Stomach (tissue), 9 donors: Measurements from ENCODE around the gene KRTAP12-4. TPM values are rescaled to one million over a fixed set of nuclear protein-coding genes. Genes with fewer than 3 reads are reported as not detected.
"Not testable (repeated sequence)": the region's sequence is repeated elsewhere in the genome, so short reads cannot be mapped to it uniquely, and the experiment has no call there.

Source experiments
- DNase-seq, 2 donors: peaks; one replicate each; pipeline versions ENCODE4 v3.0.0 to v3.0.0-alpha.2; 2013 to 2019
- H3K27ac ChIP-seq, 5 donors: fragments of 200-600 bp in 4 of 5; sonication (generic) in 4 of 5; one replicate each; pipeline ENCODE4 v1.5.1; 2013 to 2019; ENCODE audit warnings: mild to moderate bottlenecking in 1 of 5, moderate library complexity in 1 of 5
- H3K27me3 ChIP-seq, 3 donors: fragments of 200-600 bp; sonication (generic); one replicate each; pipeline ENCODE4 v1.5.1; 2017 to 2019; ENCODE audit warnings: mixed run types in 1 of 3
- H3K36me3 ChIP-seq, 4 donors: fragments of 200-600 bp; sonication (generic); 1 replicate in 3 of 4; 2 replicates in 1 of 4; pipeline ENCODE4 v1.5.1; 2016 to 2019
- H3K4me1 ChIP-seq, 4 donors: fragments of 200-600 bp; sonication (generic); one replicate each; pipeline ENCODE4 v1.5.1; 2016 to 2019
- H3K4me3 ChIP-seq, 4 donors: fragments of 200-600 bp; sonication (generic) in 3 of 4; one replicate each; pipeline ENCODE4 v1.5.1; 2016 to 2019; ENCODE audit warnings: mild to moderate bottlenecking in 1 of 4
- H3K9me3 ChIP-seq, 4 donors: fragments of 200-600 bp; sonication (generic); one replicate each; pipeline ENCODE4 v1.5.1; 2016 to 2019
- CTCF ChIP-seq, 7 experiments: fragments of 450-650 bp in 4 of 7; fragments of 200-600 bp in 3 of 7; sonication (generic) in 3 of 7; IDR thresholded peaks; one replicate each; pipeline ENCODE4 v1.5.1; 2016 to 2019; ENCODE audit warnings: antibody characterized with exemption in 7 of 7, control low read depth in 2 of 7, mild to moderate bottlenecking in 1 of 7
- EP300 ChIP-seq: sonication (generic); formaldehyde crosslinking; IDR thresholded peaks from one replicate; pipeline ENCODE4 v1.6.1; 2017; ENCODE audit warnings: antibody characterized with exemption
- POLR2A ChIP-seq, 4 donors: fragments of 450-650 bp; IDR thresholded peaks; one replicate each; pipeline ENCODE4 v1.6.1; 2016; ENCODE audit warnings: antibody characterized with exemption in 4 of 4, control low read depth in 2 of 4, mild to moderate bottlenecking in 1 of 4, moderate library complexity in 1 of 4
- POLR2AphosphoS5 ChIP-seq, 3 donors: sonication (generic); formaldehyde crosslinking; IDR thresholded peaks; one replicate each; pipeline ENCODE4 v1.6.1; 2016; ENCODE audit warnings: antibody characterized with exemption in 3 of 3
- WGBS, 5 donors: extraction: QIAGEN DNeasy Blood & Tissue Kit in 3 of 5; methylation state at CpG; one replicate each; pipeline versions ENCODE4 v1.1.5 to v1.1.7; 2013 to 2018; 5-methylcytosine and 5-hydroxymethylcytosine counted together
- intact Hi-C: fragments of 100-400 bp; cut with DNase I; formaldehyde crosslinking; loops from one replicate; pipeline ENCODE4 v1.15.1; 2023; ENCODE audit warnings: low total_unique reads
- polyA plus RNA-seq, 3 donors: library from polyadenylated mRNA; stranded (reverse); fragments of 200-250 nt; gene quantifications; one replicate each; pipeline ENCODE4 v1.2.3, GENCODE V29; 2013
- total RNA-seq, 5 donors: library from RNA; depleted of rRNA; stranded (reverse); fragments of >200 nt; gene quantifications; one replicate each; pipeline versions ENCODE4 v1.1.0 to v1.2.3, GENCODE V29; 2014 to 2016
- donor health status: healthy with polysubstance abuse.
- donor health status: Bipolar disorder and iron deficiency.
- donor health status: healthy.

KRTAP12-4 gene
- total and polyA plus RNA-seq, 8 donors, result not detected

GRCh38 chr21:44612029-44612486, 42.4 kb downstream of the KRTAP12-4 start, which contains the start of gene KRTAP10-8:
Gene KRTAP10-8, plus strand, starts transcription at chr21:44612079. Its CDS starts 22 bp downstream, at chr21:44612101.
- intact Hi-C loops, result no loop called here
- Histone ChIP-seq H3K36me3 (no peaks in the 10 kb centered on the region), H3K4me3 (no peak within 1 kb of the TSS), H3K9me3 (peaks cover 4 to 34% (median 28%) of the 10 kb centered on the region in 4 donors), H3K27ac (no peak within 1 kb of the TSS), H3K27me3 (peaks cover 0 to 47% (median 0%) of the 10 kb centered on the region in 3 donors), H3K4me1 (no peaks in the 10 kb centered on the region)
- no peak for TF ChIP-seq POLR2AphosphoS5 (IDR thresholded peaks at IDR 0.05)
- no peak for TF ChIP-seq CTCF (IDR thresholded peaks at IDR 0.05)
- TF ChIP-seq EP300, result no peak
- TF ChIP-seq POLR2A (IDR thresholded peaks at IDR 0.05), result no peak
- no peak for DNase-seq
- 79 to 90% (median 81%) methylated on average over 7 to 8 of the region's 8 CpGs for WGBS, 5 donors

DNA sequence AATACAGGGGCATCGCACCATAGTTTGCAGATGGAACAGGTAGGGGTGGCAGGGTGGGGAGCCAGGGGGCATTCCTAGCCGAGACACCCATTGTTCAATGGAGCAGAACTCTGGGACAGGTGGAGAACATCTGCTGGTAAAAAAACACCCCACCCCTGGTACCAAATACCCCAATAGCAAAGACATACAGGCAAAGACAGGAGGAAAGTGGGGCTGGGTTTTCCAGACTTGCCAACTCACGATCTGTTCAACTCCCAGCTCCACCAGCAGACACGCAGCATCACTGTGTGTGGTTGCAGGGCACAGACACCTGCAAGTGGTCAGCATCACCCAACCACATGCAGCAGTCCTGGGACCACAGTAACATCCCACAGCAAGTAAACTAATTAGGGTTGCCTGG, 42.9 kb downstream of the KRTAP12-4 start:
- Histone ChIP-seq H3K36me3 (no peaks in the 10 kb centered on the region), H3K27me3 (peaks cover 0 to 46% (median 0%) of the 10 kb centered on the region in 3 donors), H3K9me3 (peaks cover 4 to 34% (median 31%) of the 10 kb centered on the region in 4 donors), H3K4me1 (no peaks in the 10 kb centered on the region), H3K27ac (no peak overlapping the region), H3K4me3 (no peak overlapping the region)
- 74 to 83% (median 80%) methylated on average over 2 to 4 of the region's 4 CpGs for WGBS, 5 donors
- no peak for TF ChIP-seq EP300
- TF ChIP-seq POLR2A (IDR thresholded peaks at IDR 0.05), result no peak
- TF ChIP-seq POLR2AphosphoS5 (IDR thresholded peaks at IDR 0.05), result no peak
- no peak for TF ChIP-seq CTCF (IDR thresholded peaks at IDR 0.05)
- no peak for DNase-seq
- intact Hi-C loops, result no loop called here

DNA sequence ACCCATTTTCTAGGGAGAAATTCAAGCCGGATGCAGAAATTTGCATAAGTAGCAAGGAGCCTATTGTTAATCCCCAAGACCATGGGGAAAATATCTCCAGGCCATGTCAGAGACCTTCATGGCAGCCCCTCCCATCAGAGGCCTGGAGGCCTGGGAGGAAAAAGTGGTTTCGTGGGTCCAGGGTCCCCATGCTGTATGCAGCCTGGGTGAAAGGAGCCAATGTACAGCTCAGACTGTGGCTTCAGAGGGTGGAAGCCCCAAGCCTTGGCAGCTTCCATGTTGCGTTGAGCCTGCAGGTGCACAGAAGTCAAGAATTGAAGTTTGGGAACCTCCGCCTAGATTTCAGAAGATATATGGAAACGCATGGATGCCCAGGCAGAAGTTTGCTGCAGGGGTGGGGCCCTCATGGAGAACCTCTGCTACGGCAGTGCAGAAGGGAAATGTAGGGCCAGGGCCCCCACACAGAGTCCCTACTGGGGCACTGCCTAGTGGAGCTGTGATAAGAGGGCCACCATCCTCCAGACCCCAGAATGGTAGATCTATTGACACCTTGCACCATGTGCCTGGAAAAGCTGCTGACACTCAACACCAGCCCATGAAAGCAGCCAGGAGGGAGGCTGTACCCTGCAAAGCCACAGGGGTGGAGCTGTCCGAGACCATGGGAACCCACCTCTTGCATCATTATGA, 44.2 kb downstream of the KRTAP12-4 start:
- peaks cover 0 to 39% (median 0%) of the 10 kb centered on the region in 3 donors for H3K27me3 ChIP-seq
- H3K36me3 ChIP-seq, H3K27ac ChIP-seq, H3K4me1 ChIP-seq, H3K4me3 ChIP-seq, intact Hi-C loops, DNase-seq: not testable (repeated sequence)
- 89 to 97% (median 94%) methylated on average over 7 of the region's 7 CpGs for WGBS, 5 donors
- H3K9me3 ChIP-seq, result peaks cover 4 to 36% (median 32%) of the 10 kb centered on the region in 4 donors

GRCh38 chr21:44609193-44609592, 45.3 kb downstream of the KRTAP12-4 start:
- DNase-seq, result no peak
- intact Hi-C loops, result no loop called here
- TF ChIP-seq POLR2A (IDR thresholded peaks at IDR 0.05) (no peak), POLR2AphosphoS5 (IDR thresholded peaks at IDR 0.05) (no peak), EP300 (no peak), CTCF (IDR thresholded peaks at IDR 0.05) (no peak)
- Histone ChIP-seq H3K4me3 (no peak overlapping the region), H3K36me3 (no peaks in the 10 kb centered on the region), H3K27ac (no peak overlapping the region), H3K27me3 (peaks cover 0 to 36% (median 3%) of the 10 kb centered on the region in 3 donors), H3K4me1 (no peaks in the 10 kb centered on the region), H3K9me3 (peaks cover 4 to 36% (median 35%) of the 10 kb centered on the region in 4 donors)

- no peak overlapping the region for H3K27ac ChIP-seq
- WGBS, 5 donors, result 71 to 80% (median 76%) methylated on average over 4 of the region's 4 CpGs
- intact Hi-C loops, result no loop called here
- H3K4me1 ChIP-seq, result no peaks in the 10 kb centered on the region
- DNase-seq, result no peak
- H3K4me3 ChIP-seq, result no peak overlapping the region
- no peaks in the 10 kb centered on the region for H3K36me3 ChIP-seq
- TF ChIP-seq POLR2AphosphoS5 (IDR thresholded peaks at IDR 0.05), result no peak
- TF ChIP-seq CTCF (IDR thresholded peaks at IDR 0.05), result no peak
- TF ChIP-seq POLR2A (IDR thresholded peaks at IDR 0.05), result no peak
- TF ChIP-seq EP300, result no peak
- H3K27me3 ChIP-seq, result peaks cover 0 to 35% (median 9%) of the 10 kb centered on the region in 3 donors
- H3K9me3 ChIP-seq, result peaks cover 4 to 35% (median 28%) of the 10 kb centered on the region in 4 donors
Measured at GRCh38 chr21:44606495-44606894, 48.0 kb downstream of the KRTAP12-4 start.
